Muscle of back (tissue), 11 donors: ENCODE measurements around the gene ZNF526. TPM values are rescaled to one million over a fixed set of nuclear protein-coding genes. Genes with fewer than 3 reads are reported as not detected.

Experiments used
- DNase-seq, 3 donors: peaks; one replicate each; pipeline versions ENCODE4 v3.0.0 to v3.0.0-alpha.2; 2013
- polyA plus RNA-seq, 10 donors: library from polyadenylated mRNA; unstranded; fragments of 120-200 nt; gene quantifications; one replicate each; pipeline ENCODE4 v1.2.1, GENCODE V29; 2013; ENCODE audit not compliant: insufficient read length in 10 of 10

The ZNF526 gene
- polyA plus RNA-seq, 10 donors: 4.5 to 8.5 (median 5.9) TPM

DNA sequence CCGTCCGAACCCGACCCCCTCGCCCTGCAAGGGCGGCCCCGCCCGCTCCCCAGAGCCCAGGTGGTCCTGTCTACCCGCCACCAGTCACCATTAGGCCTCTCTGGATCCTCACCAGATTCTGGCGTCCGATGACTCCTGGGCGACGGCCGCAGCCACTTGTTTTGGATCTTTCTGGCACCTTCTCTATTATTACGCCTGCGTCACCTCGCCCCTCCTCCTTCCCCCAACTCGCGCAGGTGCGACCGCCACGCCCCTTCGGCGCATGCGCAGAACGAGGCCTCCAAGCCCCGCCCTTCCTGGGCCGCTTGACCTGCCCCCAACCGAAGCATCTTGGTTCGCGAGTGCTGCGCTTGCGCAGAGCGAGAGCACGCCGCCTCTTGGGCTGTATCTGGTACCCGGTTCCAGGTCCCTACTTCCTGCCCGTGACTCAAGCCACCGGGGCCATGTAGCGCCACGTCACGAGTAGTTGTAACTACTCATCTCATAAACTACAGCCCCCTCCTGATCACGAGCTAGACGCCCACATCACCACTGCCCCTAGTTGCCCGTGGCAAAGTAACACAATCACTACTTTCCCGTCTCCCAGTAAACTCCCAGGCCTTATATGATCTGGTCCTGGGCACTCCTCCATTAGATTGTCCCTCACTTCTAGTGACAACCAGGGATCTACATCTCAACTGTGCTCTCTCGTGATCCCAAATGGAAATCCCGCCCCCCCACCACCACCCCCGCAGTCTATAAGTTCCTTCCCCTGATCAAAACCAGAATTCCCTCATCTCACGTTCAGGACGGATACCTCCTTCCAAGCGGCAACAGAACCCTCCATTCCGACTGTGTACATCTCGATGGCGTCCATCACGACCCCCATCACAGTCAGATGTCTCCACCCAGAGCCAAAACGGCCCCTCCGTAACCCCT is 2.3 kb upstream of the ZNF526 start, which contains the start of gene DEDD2:
Gene DEDD2, minus strand, starts transcription at position 158 of the 918 bp plus-strand sequence. CDS start 670 bp downstream, outside the sequence.
- DNase-seq: peak; percentile 97

DNA sequence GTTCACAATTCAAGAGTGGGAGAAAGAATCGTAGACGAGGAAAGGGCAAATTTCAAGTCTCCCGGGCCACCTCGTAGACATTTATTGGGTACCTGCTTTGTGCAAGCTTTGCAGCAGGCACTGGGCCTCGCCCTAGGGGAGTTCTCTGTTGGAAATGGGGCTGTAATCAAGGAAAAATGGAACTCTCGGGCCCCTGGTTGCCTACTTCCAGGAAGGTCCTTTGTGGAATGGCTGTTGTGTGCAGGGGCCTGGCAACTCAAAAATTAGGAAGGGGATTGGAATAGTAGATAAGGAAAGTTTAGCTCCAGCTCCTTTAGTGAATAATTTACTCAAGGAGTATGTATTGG is 612 bp downstream of the ZNF526 start:
- no peak for DNase-seq

DNA sequence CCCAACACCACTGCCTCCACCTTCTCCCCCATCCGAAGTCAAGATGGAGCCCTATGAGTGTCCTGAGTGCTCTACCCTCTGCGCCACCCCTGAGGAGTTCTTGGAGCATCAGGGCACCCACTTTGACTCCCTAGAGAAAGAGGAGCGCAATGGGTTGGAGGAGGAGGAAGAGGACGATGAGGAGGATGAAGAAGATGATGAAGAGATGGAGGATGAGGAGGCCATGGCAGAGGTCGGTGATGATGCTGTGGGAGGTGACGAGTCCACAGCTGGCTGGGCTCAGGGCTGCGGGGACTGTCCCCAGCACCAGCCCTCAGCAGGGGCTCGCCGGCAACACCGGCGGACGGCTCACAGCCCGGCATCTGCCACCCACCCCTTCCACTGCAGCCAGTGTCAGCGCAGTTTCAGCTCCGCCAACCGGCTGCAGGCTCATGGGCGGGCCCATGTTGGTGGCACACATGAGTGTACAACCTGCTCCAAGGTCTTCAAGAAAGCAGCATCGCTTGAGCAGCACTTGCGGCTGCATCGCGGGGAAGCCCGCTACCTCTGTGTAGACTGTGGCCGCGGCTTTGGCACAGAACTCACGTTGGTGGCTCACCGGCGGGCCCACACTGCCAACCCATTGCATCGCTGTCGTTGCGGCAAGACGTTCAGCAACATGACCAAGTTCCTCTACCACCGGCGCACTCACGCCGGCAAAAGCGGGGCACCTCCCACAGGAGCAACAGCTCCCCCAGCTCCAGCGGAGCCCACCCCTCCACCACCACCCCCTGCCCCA is 5.0 kb downstream of the ZNF526 start:
- DNase-seq: no peak

GRCh38 chr19:42225718-42226292 is 5.7 kb downstream of the ZNF526 start:
- no peak for DNase-seq

DNA sequence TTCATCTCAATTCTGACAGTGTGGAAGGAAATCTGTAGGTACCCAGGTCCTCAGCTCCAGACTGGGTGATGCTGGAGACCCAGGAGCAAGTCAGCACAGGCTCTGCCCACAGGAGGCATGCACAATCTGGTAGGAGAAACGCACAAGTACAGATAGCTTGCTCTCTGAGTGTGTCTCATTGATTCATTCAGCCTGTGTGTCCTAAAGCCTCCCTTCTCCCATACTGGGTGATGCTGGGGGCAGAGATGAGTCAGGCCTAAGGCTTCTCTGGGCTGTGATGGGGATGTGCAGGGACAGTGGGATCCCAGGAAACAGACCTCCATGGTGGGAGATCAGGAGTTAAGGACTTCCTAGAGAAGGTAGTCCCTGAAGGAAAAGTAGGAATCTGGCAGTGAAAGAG is 6.8 kb downstream of the ZNF526 start:
- DNase-seq: no peak

DNA sequence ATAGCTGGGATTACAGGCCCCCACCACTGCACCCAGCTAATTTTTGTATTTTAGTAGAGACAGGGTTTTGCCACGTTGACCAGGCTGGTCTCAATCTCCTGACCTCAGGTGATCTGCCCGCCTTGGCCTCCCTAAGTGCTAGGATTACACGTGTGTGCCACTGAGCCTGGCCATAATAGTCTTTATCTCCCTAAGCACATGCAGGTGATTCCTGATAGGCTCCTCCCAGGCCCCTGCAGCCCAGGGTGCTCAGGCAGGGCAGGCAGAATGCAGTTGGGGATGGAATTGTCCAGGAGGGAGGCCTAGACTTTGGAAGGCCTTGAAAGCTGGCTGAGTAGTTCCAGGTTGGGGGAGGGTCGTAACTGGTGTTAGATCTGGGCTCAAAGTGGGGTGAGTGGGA is 8.5 kb downstream of the ZNF526 start:
- no peak for DNase-seq

- no peak for DNase-seq
Observed at GRCh38 chr19:42229301-42229854, 9.3 kb downstream of the ZNF526 start.

DNA sequence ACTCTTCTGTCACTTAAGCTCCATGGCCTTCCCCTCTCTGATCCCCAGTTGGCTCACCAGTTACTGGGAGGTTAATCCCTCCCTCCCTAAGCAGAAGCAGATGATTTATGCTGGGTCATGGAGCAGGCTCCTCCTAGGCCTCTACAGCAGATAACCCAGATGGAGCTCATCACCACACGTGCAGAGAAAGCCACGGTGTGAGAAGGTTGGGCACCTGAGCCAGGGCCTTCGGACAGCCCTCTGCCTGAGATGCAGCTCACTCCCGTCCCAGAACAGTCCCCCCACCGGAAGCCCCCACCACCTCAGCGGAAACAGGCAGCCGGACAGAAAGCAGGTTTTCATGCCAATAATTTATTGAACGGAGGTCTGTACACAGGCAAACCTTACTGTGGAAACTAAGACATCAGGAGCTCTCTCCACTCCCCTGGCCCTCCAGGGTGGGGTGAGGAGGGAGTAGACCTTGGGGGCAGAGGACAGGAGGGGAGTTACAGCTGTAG is 9.8 kb downstream of the ZNF526 start:
- no peak for DNase-seq

DNA sequence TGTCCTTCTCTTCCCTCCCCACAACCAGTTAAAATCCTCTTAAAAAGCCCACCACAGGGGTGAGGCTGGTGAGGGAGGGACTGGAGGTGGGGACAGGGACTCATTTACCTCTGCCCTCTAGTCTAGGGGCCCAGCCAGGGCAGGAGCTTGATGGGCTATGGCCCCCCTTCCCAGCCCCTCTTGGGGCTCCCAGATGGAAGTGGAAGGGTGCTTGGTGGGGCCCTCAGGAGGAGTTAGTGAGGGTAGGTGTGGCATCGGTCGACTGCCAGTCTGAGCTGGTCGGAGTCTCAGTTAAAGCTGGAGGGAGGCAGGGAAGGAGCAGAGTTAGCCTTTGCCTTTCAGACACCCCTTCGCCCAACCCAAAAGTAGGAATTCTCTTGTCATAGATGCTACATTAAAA is 10.5 kb downstream of the ZNF526 start:
- DNase-seq: no peak

DNA sequence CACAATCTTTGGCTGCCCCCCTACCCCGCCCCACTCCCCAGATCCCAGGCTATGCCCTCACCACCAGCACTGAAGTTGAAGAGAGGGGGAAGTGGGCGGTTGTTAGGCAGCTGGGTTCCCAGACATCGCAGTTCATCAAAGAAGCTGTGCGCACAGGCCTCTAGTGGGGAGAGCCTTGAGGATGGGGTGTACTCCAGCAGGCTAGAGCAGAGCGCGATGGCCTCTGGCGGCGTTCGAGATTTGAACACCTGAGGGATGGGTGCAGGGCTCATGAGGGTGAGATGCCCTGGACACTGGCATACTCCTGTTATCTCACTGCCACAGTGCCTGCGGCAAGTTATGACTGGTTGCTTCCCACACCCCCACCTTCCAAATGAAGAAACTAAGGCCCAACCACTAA is 12.3 kb downstream of the ZNF526 start:
- no peak for DNase-seq

GRCh38 chr19:42233106-42233505 is 13.0 kb downstream of the ZNF526 start:
- DNase-seq: no peak

DNA sequence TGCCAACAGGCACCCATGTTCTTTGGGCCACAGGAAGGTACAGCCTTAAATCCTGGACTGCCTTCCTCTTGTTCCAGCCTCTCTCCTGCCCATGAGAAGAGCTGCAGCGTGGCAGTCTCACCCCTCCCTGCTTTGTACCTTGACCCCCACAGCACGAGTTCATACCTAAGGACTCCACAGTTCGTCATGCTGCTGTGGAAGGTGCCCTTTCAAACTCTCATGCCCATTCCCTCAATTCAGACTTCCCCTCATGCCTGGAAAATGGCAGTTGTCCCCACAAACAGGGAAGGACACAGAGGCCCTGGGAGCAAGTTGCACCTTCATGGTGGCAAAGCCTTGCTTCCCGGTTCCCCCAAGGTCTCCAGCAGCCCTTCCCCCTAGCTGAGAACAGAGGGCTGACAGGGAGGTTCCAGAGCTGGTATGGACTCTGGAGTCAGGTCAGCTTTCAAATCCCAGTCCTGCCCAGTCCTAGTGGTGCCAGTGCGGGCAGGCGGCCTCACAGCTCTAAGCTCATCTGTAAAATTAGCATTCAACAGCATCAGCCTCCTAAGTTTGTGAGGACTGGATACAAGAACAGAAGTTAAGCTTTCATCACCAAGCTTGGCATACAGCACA is 13.7 kb downstream of the ZNF526 start:
- DNase-seq: no peak

GRCh38 chr19:42234364-42234763 is 14.3 kb downstream of the ZNF526 start:
- DNase-seq: no peak

DNA sequence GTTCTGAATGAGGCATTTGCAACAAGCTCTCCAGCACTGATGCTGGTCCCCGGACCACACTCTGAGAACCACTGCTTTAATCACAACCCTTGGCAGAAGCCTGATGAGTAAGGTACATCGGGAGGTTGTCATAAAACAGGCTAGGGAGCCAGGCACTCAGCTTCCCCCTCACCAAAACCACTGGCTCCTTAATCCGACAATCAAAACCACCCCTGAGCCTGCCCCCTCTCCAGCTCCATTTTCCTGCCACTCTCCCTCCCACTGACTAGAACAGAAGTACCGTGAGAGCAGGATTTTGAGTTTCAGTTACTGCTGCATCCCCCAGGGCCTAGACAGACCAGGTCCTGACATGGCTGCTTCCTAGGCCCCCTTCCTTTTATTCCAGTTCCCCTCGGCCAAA is 15.1 kb downstream of the ZNF526 start:
- no peak for DNase-seq

GRCh38 chr19:42239544-42240220 is 19.6 kb downstream of the ZNF526 start:
- DNase-seq: no peak

- no peak for DNase-seq
Observed at GRCh38 chr19:42241279-42241678, 21.2 kb downstream of the ZNF526 start.

DNA sequence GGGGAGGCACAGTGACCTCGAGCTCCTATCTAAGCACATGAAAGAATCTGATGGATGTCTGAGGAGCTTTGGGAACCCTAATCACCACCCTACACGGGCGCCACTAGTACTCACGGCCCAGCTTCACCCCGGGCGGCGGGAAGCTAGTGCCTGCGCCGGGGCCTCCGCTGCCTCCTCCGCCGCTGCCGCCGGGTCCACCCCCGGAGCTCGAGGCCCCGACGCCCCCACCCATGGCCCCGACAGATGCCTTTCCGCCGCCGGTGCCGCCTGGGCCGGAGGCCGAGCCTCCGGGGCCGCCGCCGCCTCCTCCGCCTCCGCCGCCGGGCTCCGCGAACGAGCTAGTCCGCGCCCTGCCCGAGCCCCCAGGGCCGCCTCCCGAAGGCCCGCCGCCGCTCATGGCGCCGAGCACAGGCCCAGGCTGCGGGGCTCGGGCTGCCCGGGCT is 22.0 kb downstream of the ZNF526 start:
- peak in 1 of 3 donors; percentile 56 for DNase-seq

- DNase-seq: peak; percentile 99 to 100 (median 99)
Observed at GRCh38 chr19:42242512-42243409, 22.6 kb downstream of the ZNF526 start, which contains the start of gene GSK3A. TSS of gene GSK3A (minus strand) at chr19:42242602. CDS start at chr19:42242465, 137 bp downstream.
